NCI-H1092 treated with DMSO at 0.1 percent for 48 hours (cell line): ENCODE results near the gene PRKAG3.
"Not testable (repeated sequence)": the region's sequence is repeated elsewhere in the genome, so short reads cannot be mapped to it uniquely, and the experiment has no call there.

Source experiments
- DNase-seq: peaks from one replicate; lab custom pipeline; 2025; lab: John Stamatoyannopoulos, UW

PRKAG3 gene

DNA sequence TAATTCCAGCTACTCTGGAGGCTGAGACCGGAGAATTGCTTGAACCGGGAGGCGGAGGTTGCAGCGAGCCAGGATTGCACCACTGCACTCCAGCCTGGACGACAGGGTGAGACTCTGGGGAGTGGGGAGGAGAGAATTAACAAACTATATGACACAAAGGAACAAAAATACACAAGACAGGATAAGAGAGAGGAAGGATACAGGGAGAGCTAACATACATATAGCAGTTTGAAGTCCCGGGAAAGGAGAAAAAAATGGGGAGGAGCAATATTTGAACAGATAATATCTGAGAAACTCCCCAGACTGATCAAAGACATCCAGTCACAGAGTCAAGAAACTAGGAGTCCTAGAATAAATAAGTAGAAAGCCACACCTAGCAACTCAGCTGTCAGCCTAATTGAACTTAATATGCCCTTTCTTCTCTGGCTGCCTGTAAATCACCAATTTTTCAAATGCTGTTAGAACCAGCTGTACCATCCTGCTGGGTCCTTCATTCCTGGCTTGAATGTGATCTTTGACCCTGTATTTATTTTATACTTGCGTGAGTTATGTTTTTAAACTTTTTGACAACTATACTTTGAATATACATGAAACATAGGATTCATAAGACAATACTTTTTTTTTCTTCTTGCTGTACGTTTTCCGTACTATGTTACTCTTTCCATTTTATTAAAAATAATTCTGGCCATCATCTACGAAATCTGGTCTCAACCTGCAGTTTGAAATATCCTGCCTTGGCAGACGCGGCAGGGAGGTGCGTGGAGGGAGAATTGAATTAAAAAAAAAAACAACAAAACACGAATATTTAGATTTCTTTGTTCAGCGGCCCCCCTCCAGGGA lies 50.5 kb downstream of the PRKAG3 start:
- DNase-seq, result peak; percentile 1

DNA sequence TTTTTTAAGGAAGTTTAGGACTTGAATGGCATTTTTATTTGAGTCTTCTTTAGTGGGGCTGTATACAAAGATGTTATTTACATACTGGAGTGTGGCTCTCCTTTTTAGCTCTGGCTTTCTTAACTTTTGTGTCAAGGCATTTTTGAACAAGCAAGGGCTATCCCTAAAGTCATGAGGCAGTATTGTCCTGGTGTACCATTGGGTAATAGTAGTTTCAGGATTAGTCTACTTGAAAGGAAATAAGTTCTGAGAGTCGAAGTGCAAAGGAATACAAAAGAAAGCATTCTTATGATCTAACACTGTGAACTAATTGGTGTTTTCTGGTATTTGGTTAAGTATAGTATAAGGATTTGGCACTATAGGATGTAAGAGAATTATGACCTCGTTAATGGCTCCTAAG lies 51.6 kb downstream of the PRKAG3 start:
- no peak for DNase-seq

DNA sequence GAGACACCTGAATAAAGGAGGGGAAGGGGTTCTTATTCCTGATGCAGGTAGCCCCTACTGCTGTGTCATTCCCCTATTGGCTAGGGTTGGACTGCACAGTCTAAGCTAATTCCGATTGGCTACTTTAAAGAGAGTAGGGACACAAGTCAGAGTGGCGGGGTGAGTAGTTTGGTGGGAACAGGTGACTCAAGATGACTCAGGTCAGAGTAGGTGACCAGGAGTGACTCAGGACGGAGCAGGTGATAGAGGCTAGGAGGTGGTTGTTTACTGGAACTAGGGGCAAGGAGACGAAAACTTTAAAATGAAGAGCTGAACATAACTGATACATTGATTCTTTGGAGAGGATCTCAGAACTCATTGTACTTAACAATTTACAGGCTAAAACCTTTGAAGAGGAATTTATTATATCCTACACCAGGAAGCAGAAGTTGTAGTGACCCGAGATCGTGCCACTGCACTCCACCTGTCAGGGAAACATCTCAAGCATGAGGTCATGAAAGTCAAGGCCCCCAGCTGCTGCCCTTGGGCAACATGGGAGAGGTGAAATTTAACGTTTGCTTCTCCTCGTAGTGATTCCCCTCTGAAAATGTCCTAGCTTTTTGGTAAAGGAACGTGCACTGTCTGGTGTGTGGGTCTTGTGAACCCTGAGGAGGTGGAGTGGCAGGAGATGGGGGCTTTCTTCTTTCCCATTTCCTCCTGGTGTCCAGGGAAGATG lies 54.2 kb downstream of the PRKAG3 start:
- DNase-seq, result no peak

DNA sequence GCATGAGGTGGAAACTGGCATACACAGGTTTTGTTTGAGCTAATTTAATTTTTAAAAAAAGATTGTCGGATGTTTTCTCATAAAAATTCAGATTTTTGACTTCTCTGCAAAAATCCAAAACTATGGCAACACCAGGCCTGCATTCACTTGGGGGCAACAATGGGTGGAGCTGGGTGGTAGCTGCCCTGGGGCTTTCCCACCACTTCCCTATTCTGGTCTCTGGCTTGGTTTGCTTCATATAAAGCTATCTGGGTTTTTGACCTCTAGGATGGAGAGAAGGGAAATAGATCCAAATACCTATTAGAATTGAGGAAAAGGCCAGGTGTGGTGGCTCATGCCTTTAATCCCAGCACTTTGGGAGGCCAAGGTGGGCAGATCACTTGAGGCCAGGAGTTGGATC lies 55.1 kb downstream of the PRKAG3 start:
- DNase-seq, result no peak

DNA sequence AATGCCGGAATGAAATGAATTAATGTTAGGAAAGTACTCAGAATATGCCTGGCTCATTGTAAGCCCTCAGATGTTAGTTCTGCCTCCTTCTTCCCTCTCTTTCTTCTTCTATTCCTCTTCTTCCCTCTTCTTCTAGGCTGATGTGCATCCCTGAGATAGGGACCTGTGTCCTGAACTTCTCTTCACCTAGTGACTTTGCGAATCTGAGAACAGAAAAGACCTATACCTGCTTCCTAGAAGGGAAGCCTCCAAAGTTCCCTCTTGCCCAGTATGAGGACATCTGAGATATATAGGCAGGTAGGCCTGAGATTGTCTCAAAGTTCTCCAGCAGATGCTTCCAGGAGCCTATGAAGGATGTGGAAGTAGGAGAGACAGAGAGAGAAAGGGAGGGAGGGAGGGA lies 57.7 kb downstream of the PRKAG3 start:
- no peak for DNase-seq

- DNase-seq, result not testable (repeated sequence)
Measured at GRCh38 chr2:218772759-218773158, 58.8 kb downstream of the PRKAG3 start.
